Endodermal cell (in vitro differentiated cells): Measurements from ENCODE around the gene ALX1. TPM values are rescaled to one million over a fixed set of nuclear protein-coding genes. Genes with fewer than 3 reads are reported as not detected.

Source experiments
- DNase-seq: peaks from one replicate; pipeline ENCODE4 v3.0.0-alpha.2; 2017
- H3K27ac ChIP-seq: 2 replicates; pipeline ENCODE4 v1.5.1; 2013; ENCODE audit warnings: mild to moderate bottlenecking, low read depth, low read length, moderate library complexity
- H3K27me3 ChIP-seq: 2 replicates; pipeline ENCODE4 v1.6.1; 2013; ENCODE audit warnings: mild to moderate bottlenecking, low read length, moderate library complexity; ENCODE audit not compliant: insufficient read depth, control insufficient read depth, poor library complexity, severe bottlenecking
- H3K36me3 ChIP-seq: 2 replicates; pipeline ENCODE4 v1.7.0; 2013; ENCODE audit warnings: mild to moderate bottlenecking, low read length, moderate library complexity; ENCODE audit not compliant: control insufficient read depth, insufficient read depth
- H3K4me1 ChIP-seq: one replicate; pipeline ENCODE4 v1.7.0; 2013; ENCODE audit warnings: low read length; ENCODE audit not compliant: control insufficient read depth, insufficient read depth
- H3K4me3 ChIP-seq: 2 replicates; pipeline ENCODE4 v1.5.1; 2013; ENCODE audit warnings: mild to moderate bottlenecking, low read length, moderate library complexity
- H3K9ac ChIP-seq: 2 replicates; pipeline ENCODE4 v1.6.1; 2013; ENCODE audit warnings: mild to moderate bottlenecking, low read length, moderate library complexity; ENCODE audit not compliant: poor library complexity, severe bottlenecking; ENCODE audit errors: extremely low read depth
- H3K9me3 ChIP-seq: 2 replicates; pipeline ENCODE4 v1.6.1; 2013; ENCODE audit warnings: mild to moderate bottlenecking, low read length, moderate library complexity; ENCODE audit not compliant: control insufficient read depth
- H3K27ac Mint-ChIP-seq: 2 replicates; pipeline ENCODE4 v1.8.0; 2020; ENCODE audit warnings: mixed read lengths
- H3K27me3 Mint-ChIP-seq: 2 replicates; pipeline ENCODE4 v1.8.0; 2021; ENCODE audit warnings: mild to moderate bottlenecking, mixed read lengths; ENCODE audit not compliant: insufficient read depth
- H3K36me3 Mint-ChIP-seq: 2 replicates; pipeline ENCODE4 v1.8.0; 2020; ENCODE audit warnings: low read depth, mixed read lengths
- H3K4me1 Mint-ChIP-seq: 2 replicates; pipeline ENCODE4 v1.8.0; 2020; ENCODE audit warnings: mixed read lengths
- H3K4me3 Mint-ChIP-seq: 2 replicates; pipeline ENCODE4 v1.8.0; 2020; ENCODE audit warnings: mild to moderate bottlenecking, moderate library complexity, mixed read lengths
- H3K9me3 Mint-ChIP-seq: 2 replicates; pipeline ENCODE4 v1.8.0; 2020; ENCODE audit warnings: mild to moderate bottlenecking, mixed read lengths
- CTCF ChIP-seq: fragments of 200-600 bp; sonication (generic); conservative IDR thresholded peaks from 2 replicates; pipeline ENCODE4 v1.5.0; 2021; ENCODE audit warnings: antibody characterized with exemption, mild to moderate bottlenecking
- WGBS, 2 experiments: methylation state at CpG; one replicate each; pipeline versions ENCODE4 v1.1.5 to v1.1.7; 2013; ENCODE audit warnings: missing lambda C conversion rate in 2 of 2, mixed read lengths in 1 of 2; ENCODE audit not compliant: insufficient coverage in 1 of 2, insufficient read length in 1 of 2; 5-methylcytosine and 5-hydroxymethylcytosine counted together
- total RNA-seq, 2 donors: library from RNA; stranded (reverse); fragmentation: NEBNext Ultra II Directional in 1 of 2; extraction: Animal tissue kit (Norgen Biotek cat#: 25700) in 1 of 2; gene quantifications; 2 replicates in 1 of 2; 3 replicates in 1 of 2; pipeline ENCODE4 v1.2.1, GENCODE V29; 2021

The ALX1 gene
- total RNA-seq, 2 donors from 2014 or later: 0.40 to 1.3 TPM

DNA sequence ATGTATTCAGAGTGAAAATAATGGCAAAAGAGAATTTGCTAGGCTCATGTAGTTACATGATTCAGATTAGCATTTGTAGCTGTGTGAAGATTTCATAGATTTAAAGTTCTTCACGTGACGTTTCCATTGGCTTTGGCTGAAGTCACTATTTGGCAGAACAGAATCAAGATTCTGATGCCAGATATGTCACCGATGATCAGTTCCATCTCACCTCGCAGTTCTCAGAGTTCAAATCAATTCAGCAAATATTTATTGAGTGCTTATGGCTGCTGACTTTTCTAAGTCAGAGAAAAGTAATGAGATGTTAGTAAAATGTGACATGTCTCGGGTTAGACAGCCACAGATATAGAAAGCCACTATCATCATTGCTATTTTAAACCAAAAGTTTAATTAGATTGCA, 28.4 kb downstream of the ALX1 start:
- no peak overlapping the region for H3K9ac ChIP-seq
- H3K4me1 ChIP-seq: peaks cover 4% of the 10 kb centered on the region
- H3K27ac Mint-ChIP-seq: no peak overlapping the region
- no peaks in the 10 kb centered on the region for H3K36me3 ChIP-seq
- H3K4me1 Mint-ChIP-seq: peaks cover 30% of the 10 kb centered on the region
- no peak for DNase-seq
- peaks cover 29% of the 10 kb centered on the region for H3K27me3 Mint-ChIP-seq
- 72 to 84% methylated on average over 3 to 5 of the region's 5 CpGs for WGBS, 2 experiments
- H3K27me3 ChIP-seq: peaks cover 40% of the 10 kb centered on the region
- no peak overlapping the region for H3K27ac ChIP-seq
- H3K9me3 Mint-ChIP-seq: peaks cover 2% of the 10 kb centered on the region
- no peak overlapping the region for H3K4me3 ChIP-seq
- H3K9me3 ChIP-seq: no peaks in the 10 kb centered on the region
- H3K4me3 Mint-ChIP-seq: no peak overlapping the region
- H3K36me3 Mint-ChIP-seq: no peaks in the 10 kb centered on the region
- no peak for TF ChIP-seq CTCF

DNA sequence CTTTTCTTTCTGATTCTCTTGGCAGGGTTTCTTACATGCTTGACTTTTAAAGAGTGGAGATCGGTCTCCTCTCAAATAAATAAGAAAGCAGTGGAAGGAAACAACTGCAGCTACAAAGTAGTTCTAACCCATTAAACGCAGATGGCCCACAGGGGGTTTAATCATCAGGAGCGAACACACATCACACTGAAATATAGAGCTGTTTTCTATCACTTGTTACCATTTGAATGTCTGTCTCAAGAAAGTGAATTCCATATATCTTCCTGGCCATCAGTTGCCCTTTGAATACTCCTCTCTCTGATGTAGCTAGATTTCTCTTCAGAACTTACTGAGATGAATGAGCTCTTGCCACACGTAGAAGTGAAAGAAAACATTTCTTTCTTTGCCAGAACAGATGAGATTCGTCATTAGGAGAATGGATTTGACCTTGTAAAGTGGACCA, 29.1 kb downstream of the ALX1 start:
- DNase-seq: no peak
- no peak for TF ChIP-seq CTCF
- H3K36me3 ChIP-seq: no peaks in the 10 kb centered on the region
- H3K9me3 Mint-ChIP-seq: peaks cover 4% of the 10 kb centered on the region
- no peak overlapping the region for H3K9ac ChIP-seq
- peaks cover 4% of the 10 kb centered on the region for H3K4me1 ChIP-seq
- peaks cover 40% of the 10 kb centered on the region for H3K27me3 ChIP-seq
- H3K9me3 ChIP-seq: no peaks in the 10 kb centered on the region
- H3K4me3 Mint-ChIP-seq: no peak overlapping the region
- H3K4me3 ChIP-seq: no peak overlapping the region
- H3K27ac ChIP-seq: no peak overlapping the region
- WGBS, 2 experiments: 62 to 76% methylated on average over 2 to 5 of the region's 5 CpGs
- no peaks in the 10 kb centered on the region for H3K36me3 Mint-ChIP-seq
- no peak overlapping the region for H3K27ac Mint-ChIP-seq
- H3K4me1 Mint-ChIP-seq: peaks cover 30% of the 10 kb centered on the region
- H3K27me3 Mint-ChIP-seq: peaks cover 29% of the 10 kb centered on the region

GRCh38 chr12:85310025-85310424, 30.0 kb downstream of the ALX1 start:
- no peaks in the 10 kb centered on the region for H3K9me3 ChIP-seq
- H3K27me3 Mint-ChIP-seq: peaks cover 29% of the 10 kb centered on the region
- no peak overlapping the region for H3K27ac ChIP-seq
- H3K4me1 Mint-ChIP-seq: peaks cover 30% of the 10 kb centered on the region
- WGBS, 2 experiments: 45 to 66% methylated on average over 3 of the region's 3 CpGs
- peaks cover 40% of the 10 kb centered on the region for H3K27me3 ChIP-seq
- H3K36me3 ChIP-seq: no peaks in the 10 kb centered on the region
- no peak for TF ChIP-seq CTCF
- no peak overlapping the region for H3K4me3 ChIP-seq
- H3K9ac ChIP-seq: no peak overlapping the region
- H3K4me1 ChIP-seq: peaks cover 4% of the 10 kb centered on the region
- no peak overlapping the region for H3K4me3 Mint-ChIP-seq
- no peaks in the 10 kb centered on the region for H3K36me3 Mint-ChIP-seq
- no peak for DNase-seq
- peaks cover 4% of the 10 kb centered on the region for H3K9me3 Mint-ChIP-seq
- no peak overlapping the region for H3K27ac Mint-ChIP-seq
